ENCODE data around the gene KIAA1586. TPM values are rescaled to one million over a fixed set of nuclear protein-coding genes. Genes with fewer than 3 reads are reported as not detected.

The KIAA1586 gene
- polyA plus RNA-seq, 1 experiment: 10.8 TPM

GRCh38 chr6:57068061-57068460 is 21.6 kb downstream of the KIAA1586 start:
- Histone ChIP-seq H3K4me3 (ENCODE audit: low read depth, low read length) (no peak overlapping the region), H3K9me3 (ENCODE audit: control insufficient read depth, insufficient read depth, low read length) (no peaks in the 10 kb centered on the region), H3K27ac (ENCODE audit: low read depth, low read length) (no peak overlapping the region), H3K27me3 (ENCODE audit: control insufficient read depth, insufficient read depth, low read length) (no peaks in the 10 kb centered on the region)
- ChIA-PET CTCF (no interaction called here), POLR2A (no interaction called here)
- DNase-seq (ENCODE audit: low read depth, low spot score): no peak
- TF ChIP-seq CTCF (IDR thresholded peaks at IDR 0.05; ENCODE audit: low read depth, low read length): no peak

- TF ChIP-seq CTCF (IDR thresholded peaks at IDR 0.05; ENCODE audit: low read depth, low read length): no peak
- no peak for DNase-seq (ENCODE audit: low read depth, low spot score)
- no peaks in the 10 kb centered on the region for H3K9me3 ChIP-seq (ENCODE audit: control insufficient read depth, insufficient read depth, low read length)
- no peak overlapping the region for H3K4me3 ChIP-seq (ENCODE audit: low read depth, low read length)
- CTCF ChIA-PET: no interaction called here
- no peak overlapping the region for H3K27ac ChIP-seq (ENCODE audit: low read depth, low read length)
- POLR2A ChIA-PET: no interaction called here
- no peaks in the 10 kb centered on the region for H3K27me3 ChIP-seq (ENCODE audit: control insufficient read depth, insufficient read depth, low read length)
Observed at GRCh38 chr6:57069228-57069627, 22.7 kb downstream of the KIAA1586 start.

- CTCF ChIA-PET: no interaction called here
- Histone ChIP-seq H3K27ac (ENCODE audit: low read depth, low read length) (no peak overlapping the region), H3K27me3 (ENCODE audit: control insufficient read depth, insufficient read depth, low read length) (no peaks in the 10 kb centered on the region), H3K9me3 (ENCODE audit: control insufficient read depth, insufficient read depth, low read length) (no peaks in the 10 kb centered on the region), H3K4me3 (ENCODE audit: low read depth, low read length) (no peak overlapping the region)
- no peak for DNase-seq (ENCODE audit: low read depth, low spot score)
- no peak for TF ChIP-seq CTCF (IDR thresholded peaks at IDR 0.05; ENCODE audit: low read depth, low read length)
- POLR2A ChIA-PET: no interaction called here
Observed at GRCh38 chr6:57069920-57070331, 23.4 kb downstream of the KIAA1586 start.

GRCh38 chr6:57072108-57072507 is 25.6 kb downstream of the KIAA1586 start:
- Histone ChIP-seq H3K9me3 (ENCODE audit: control insufficient read depth, insufficient read depth, low read length) (no peaks in the 10 kb centered on the region), H3K27ac (ENCODE audit: low read depth, low read length) (no peak overlapping the region), H3K27me3 (ENCODE audit: control insufficient read depth, insufficient read depth, low read length) (no peaks in the 10 kb centered on the region), H3K4me3 (ENCODE audit: low read depth, low read length) (no peak overlapping the region)
- DNase-seq (ENCODE audit: low read depth, low spot score): no peak
- TF ChIP-seq CTCF (IDR thresholded peaks at IDR 0.05; ENCODE audit: low read depth, low read length): no peak
- ChIA-PET POLR2A (no interaction called here), CTCF (interaction anchor here (0.6 to 1.6 kb wide), 3 partner anchors 24 to 167 kb away, joined by 3 read pairs; partner anchors contain the start of gene BEND6)

- CTCF ChIA-PET: no interaction called here
Observed at GRCh38 chr6:57074383-57074782, 27.9 kb downstream of the KIAA1586 start.

More at GRCh38 chr6:57074383-57074782, 27.9 kb downstream of the KIAA1586 start:
- no peak for TF ChIP-seq CTCF (IDR thresholded peaks at IDR 0.05; ENCODE audit: low read depth, low read length)
- no peak for DNase-seq (ENCODE audit: low read depth, low spot score)
- no peak overlapping the region for H3K4me3 ChIP-seq (ENCODE audit: low read depth, low read length)
- H3K9me3 ChIP-seq (ENCODE audit: control insufficient read depth, insufficient read depth, low read length): peaks cover 2% of the 10 kb centered on the region; the same call in 1 of the 2 replicates
- no peak overlapping the region for H3K27ac ChIP-seq (ENCODE audit: low read depth, low read length)
- H3K27me3 ChIP-seq (ENCODE audit: control insufficient read depth, insufficient read depth, low read length): no peaks in the 10 kb centered on the region
- POLR2A ChIA-PET: no interaction called here
